Measurements from ENCODE around the gene PRR19. TPM values are rescaled to one million over a fixed set of nuclear protein-coding genes. Genes with fewer than 3 reads are reported as not detected.

The PRR19 gene
- polyA plus RNA-seq, 3 donors = 1.9 to 2.9 (median 2.2) TPM

- DNase-seq = no peak
Observed at GRCh38 chr19:42269478-42270345, 32.2 kb upstream of the PRR19 start.

- DNase-seq = no peak
Observed at GRCh38 chr19:42270346-42271044, 31.4 kb upstream of the PRR19 start.

- no peak for DNase-seq
Observed at GRCh38 chr19:42271045-42271419, 30.9 kb upstream of the PRR19 start.

- DNase-seq = no peak
Observed at GRCh38 chr19:42271861-42272534, 29.9 kb upstream of the PRR19 start.

GRCh38 chr19:42272535-42272897, 29.4 kb upstream of the PRR19 start:
- DNase-seq = no peak

- DNase-seq = no peak
Observed at GRCh38 chr19:42272989-42273406, 28.9 kb upstream of the PRR19 start.

GRCh38 chr19:42273407-42274064, 28.4 kb upstream of the PRR19 start:
- no peak for DNase-seq

GRCh38 chr19:42274065-42274682, 27.8 kb upstream of the PRR19 start:
- DNase-seq = no peak

- no peak for DNase-seq
Observed at GRCh38 chr19:42275103-42275502, 26.8 kb upstream of the PRR19 start.

- DNase-seq = no peak
Observed at GRCh38 chr19:42275517-42275916, 26.4 kb upstream of the PRR19 start.

- no peak for DNase-seq
Observed at GRCh38 chr19:42276284-42276683, 25.6 kb upstream of the PRR19 start.

- DNase-seq = no peak
Observed at GRCh38 chr19:42276821-42277220, 25.1 kb upstream of the PRR19 start.

- DNase-seq = no peak
Observed at GRCh38 chr19:42277821-42278451, 24.0 kb upstream of the PRR19 start.

- DNase-seq = no peak
Observed at GRCh38 chr19:42278452-42279154, 23.3 kb upstream of the PRR19 start.

GRCh38 chr19:42279155-42279901, 22.6 kb upstream of the PRR19 start:
- no peak for DNase-seq

GRCh38 chr19:42279902-42280814, 21.8 kb upstream of the PRR19 start:
- peak; percentile 85 for DNase-seq

GRCh38 chr19:42280815-42281145, 21.2 kb upstream of the PRR19 start:
- no peak for DNase-seq

- no peak for DNase-seq
Observed at GRCh38 chr19:42281146-42281826, 20.6 kb upstream of the PRR19 start.
